NCI-H146 (cell line): ENCODE results near the gene ABCB10.
"Not testable (repeated sequence)": the region's sequence is repeated elsewhere in the genome, so short reads cannot be mapped to it uniquely, and the experiment has no call there.

Experiments used
- DNase-seq: peaks from one replicate; lab custom pipeline; 2025; lab: John Stamatoyannopoulos, UW

The ABCB10 gene

GRCh38 chr1:229558460-229559335, at the start of gene ABCB10:
ABCB10 (minus strand) TSS chr1:229558707; CDS start chr1:229558652, 55 bp downstream.
- DNase-seq, result peak; percentile 97

GRCh38 chr1:229607370-229607769, 48.9 kb upstream of the ABCB10 start:
- DNase-seq, result no peak

GRCh38 chr1:229603371-229604005, 45.0 kb upstream of the ABCB10 start:
- DNase-seq, result no peak

- no peak for DNase-seq
These were observed 41.7 kb upstream of the ABCB10 start for GRCh38 chr1:229600229-229600628.

DNA sequence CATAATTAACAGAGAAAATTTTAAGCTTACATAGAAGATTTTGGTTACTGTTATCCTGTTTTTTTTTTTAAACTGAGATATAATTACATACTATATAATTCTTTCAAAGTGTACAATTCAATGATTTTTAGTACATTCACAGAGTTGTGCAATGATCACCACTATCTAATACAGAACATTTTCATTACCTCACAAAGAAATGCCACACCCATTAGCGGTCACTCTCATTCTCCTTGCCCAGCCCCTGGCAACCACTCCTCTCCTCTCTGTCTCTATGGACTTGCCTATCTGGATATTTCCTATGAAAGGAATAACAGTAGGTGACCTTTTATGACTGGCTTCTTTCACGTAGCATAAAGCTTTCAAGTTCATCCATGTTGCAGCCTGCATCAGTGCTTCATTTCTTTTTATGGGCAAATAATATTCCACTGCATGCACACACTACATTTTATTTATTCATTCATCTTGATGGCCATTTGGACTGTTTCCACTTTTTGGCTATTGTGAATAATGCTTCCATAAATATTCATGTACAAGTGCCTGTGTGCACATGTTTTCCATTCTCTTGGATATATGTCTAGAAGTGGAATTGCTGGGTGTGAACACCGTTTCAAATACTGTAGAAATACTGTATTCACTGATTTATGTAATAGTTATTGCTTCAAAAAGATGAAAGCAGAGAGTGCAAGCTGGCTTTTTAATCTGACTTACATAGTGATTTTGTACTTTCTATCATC, 40.9 kb upstream of the ABCB10 start:
- DNase-seq, result no peak

DNA sequence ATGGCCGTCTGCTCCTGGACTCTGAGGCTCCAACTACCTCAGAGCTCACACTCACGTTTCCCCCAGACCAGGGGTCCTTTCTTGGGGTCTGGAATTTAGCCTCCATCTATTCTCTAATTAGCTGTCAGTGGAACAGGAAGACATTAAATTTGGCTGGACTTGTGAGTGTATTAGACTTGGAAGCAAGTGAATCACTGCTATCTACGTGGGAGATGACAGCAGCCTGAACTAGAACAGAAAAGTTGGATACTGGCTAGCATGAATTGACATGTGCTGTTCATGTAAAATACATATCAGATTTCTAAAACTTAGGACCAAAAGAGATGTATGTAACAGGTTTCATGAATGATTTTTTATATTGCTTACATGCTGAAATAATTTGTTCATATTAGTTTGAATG, 39.4 kb upstream of the ABCB10 start:
- DNase-seq, result no peak

GRCh38 chr1:229596925-229597699, 38.6 kb upstream of the ABCB10 start:
- DNase-seq, result no peak

GRCh38 chr1:229595876-229596275, 37.4 kb upstream of the ABCB10 start:
- DNase-seq, result not testable (repeated sequence)

- DNase-seq, result no peak
These were observed 35.9 kb upstream of the ABCB10 start for GRCh38 chr1:229594227-229595008.

GRCh38 chr1:229593800-229594199, 35.3 kb upstream of the ABCB10 start:
- DNase-seq, result no peak

DNA sequence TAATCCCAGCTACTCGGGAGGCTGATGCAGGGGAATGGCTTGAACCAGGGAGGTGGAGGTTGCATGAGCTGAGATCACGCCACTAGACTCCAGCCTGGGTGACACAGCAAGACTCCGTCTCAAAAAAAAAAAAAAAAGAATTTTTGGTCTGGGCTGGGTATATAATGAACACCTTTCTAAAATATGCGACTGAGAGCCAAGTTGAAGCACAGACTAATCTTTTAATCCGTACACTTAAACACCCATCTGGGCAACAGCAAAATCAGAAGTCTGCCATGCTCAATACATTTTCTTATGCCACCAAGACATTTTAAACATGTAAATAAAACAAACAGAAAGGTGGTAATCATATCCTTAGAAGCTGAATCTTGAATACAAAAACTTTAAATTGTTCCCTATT, 31.6 kb upstream of the ABCB10 start:
- DNase-seq, result no peak

- no peak for DNase-seq
These were observed 26.8 kb upstream of the ABCB10 start for GRCh38 chr1:229585338-229585737.

- no peak for DNase-seq
These were observed 24.2 kb upstream of the ABCB10 start for GRCh38 chr1:229582715-229583114.

DNA sequence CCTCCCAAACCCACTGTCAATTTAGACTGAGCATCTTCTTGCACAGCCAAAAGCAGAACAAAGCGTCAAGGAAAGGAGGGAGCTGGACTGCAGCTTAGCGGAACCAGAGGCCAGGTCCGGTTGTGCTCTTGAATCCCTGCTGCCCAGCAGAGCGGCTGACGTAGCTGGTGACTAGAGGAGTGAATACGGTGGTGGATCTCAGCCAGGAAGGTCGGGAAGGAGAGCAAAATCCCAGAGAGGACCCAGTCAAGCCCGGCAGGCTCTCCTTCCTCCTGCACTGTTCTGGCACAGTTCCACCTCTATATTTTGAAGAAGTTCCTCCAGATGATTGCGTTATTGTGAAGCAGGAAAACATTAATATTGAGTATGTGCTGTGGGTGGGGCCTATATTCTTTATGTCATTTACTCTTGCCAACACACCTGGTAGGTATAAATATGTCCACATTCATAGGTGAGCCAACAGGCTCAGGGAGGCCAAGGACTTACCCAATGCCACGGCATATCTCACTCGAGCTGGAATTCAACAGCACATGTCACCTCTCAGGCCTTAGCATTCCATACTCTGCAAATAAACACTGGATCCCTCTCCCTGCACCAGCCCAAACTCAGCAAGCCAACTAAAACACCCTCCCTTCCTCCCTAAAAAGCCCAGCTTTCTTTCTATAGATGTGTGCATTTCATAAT, 23.6 kb upstream of the ABCB10 start:
- DNase-seq, result no peak

DNA sequence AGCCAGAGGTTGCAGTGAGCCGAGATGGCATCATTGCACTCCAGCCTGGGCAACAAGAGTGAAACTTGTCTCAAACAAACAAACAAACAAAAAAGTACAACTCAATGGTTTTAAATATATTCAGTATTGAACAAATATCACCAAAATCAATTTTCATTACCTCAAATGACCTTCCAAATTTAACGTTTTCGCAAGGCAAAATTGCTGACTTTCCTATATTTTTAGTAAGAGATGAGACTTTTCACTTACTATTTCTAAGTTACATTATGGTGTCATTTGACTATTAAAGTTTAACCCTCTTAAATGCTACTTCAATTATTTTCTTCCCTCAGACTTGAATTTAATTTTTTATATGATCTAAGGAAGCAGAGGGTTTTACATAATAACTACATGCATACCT, 23.0 kb upstream of the ABCB10 start:
- DNase-seq, result no peak

DNA sequence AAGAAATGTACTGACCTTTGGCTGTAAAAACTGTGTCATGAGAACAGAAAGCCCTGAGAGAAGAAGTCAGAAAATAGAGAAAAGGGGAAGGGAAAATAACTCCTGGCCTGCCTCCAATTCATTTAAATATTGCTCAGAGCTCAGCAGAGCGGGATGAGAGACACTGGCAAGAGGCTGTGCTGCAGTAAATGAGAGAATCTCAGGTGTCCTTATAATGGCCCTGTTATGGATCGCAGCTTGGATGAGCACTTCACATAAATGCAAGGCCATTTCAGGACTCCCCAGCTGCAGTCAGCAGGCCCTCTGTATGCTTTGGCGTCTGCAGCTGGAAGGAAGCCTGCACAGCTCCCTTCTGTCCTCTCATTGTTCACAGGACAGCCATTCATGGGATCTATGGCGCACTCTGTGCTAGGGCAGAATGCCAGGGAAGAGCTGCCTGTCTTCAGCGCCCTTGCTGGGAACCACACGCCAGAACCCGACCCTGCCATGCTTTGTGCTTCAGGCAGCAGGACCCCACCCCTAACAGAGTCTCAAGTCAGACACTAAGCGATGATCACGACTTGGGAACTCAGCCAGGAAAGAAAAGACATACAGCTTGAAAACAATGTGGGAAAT, 20.7 kb upstream of the ABCB10 start:
- peak; percentile 75 for DNase-seq

- DNase-seq, result peak; percentile 27
These were observed 19.9 kb upstream of the ABCB10 start for GRCh38 chr1:229578168-229579058.

- DNase-seq, result no peak
These were observed 16.4 kb upstream of the ABCB10 start for GRCh38 chr1:229574679-229575442.
